GM19025 (cell line): ENCODE results near the gene RGS10.
"Not testable (repeated sequence)": the region's sequence is repeated elsewhere in the genome, so short reads cannot be mapped to it uniquely, and the experiment has no call there.

Experiments
- ATAC-seq: cut with Tn5 transposase; IDR thresholded peaks from one replicate; pipeline ENCODE4 v1.9.1; 2021; ENCODE audit warnings: mild to moderate bottlenecking, low read depth, moderate library complexity; ENCODE audit not compliant: unreplicated experiment

RGS10 gene

GRCh38 chr10:119473771-119474170 is 68.7 kb downstream of the RGS10 start:
- no peak for ATAC-seq

DNA sequence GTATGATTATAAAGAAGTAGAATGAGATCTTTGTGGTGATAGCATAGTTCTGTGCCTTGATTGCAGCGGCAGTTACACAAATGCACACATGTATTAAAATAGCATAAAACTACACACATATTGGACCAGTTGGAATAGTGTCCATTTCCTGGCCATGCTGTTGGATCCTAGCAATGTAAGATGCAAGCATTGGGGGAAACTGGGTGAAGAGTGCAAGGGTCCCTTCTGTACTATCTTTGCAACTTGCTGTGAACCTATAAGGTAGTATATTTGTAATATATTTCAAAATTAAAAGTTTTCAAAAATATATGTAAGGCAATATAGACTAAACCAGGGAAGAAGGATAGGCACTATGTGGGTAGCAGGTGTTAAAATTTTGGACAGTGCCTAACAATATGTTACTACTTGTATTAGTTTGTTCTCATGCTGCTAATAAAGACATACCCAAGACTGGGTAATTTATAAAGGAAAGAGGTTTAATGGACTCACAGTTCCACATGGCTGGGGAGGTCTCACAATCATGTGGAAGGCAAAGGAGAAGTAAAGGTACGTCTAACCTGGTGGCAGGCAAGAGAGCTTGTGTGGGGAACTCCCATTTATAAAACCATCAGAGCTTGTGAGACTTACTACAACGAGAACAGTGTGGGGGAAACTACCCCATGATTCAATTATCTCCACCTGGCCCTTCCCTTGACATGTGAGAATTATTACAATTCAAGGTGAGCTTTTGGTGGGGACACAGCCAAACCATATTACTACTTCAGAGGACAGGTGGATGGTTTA is 71.4 kb downstream of the RGS10 start:
- ATAC-seq, result no peak

DNA sequence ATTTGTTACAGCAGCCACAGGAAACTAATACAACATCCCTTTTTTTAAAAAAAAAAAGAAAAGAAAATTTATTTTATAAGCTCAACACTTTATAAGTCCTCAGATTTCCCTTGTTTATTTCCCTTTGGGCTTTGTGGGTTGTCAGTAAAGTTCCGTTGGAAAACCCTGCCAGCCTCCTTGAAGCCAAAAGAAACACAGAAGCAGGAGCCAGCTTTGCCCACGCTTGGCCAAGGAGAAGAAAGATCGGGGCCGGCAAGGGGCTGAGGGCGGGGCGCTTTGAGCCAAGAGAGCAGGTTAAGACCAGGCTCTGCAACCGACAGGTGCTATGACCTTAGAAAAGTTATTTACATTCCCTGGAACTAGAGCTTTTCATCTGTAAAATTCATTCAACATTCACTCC is 72.7 kb downstream of the RGS10 start:
- ATAC-seq, result no peak

DNA sequence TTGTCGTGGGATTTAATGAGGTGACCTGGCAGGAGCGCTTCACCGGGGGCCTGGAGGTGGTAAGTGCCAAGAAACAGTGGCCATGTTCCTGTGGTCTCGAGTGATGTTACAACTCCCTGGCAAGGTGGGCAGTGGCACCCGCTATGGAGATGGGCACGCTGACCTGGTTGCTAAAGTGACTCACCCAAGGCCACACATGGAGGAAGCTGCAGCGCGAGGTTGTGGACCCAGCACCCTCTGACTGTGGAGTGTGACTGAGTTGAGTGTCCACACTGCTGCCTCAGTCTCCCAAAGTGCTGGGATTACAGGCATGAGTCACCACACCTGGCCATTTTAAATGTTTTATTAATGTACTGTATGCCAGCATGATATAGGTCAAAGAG is 73.2 kb downstream of the RGS10 start:
- no peak for ATAC-seq

DNA sequence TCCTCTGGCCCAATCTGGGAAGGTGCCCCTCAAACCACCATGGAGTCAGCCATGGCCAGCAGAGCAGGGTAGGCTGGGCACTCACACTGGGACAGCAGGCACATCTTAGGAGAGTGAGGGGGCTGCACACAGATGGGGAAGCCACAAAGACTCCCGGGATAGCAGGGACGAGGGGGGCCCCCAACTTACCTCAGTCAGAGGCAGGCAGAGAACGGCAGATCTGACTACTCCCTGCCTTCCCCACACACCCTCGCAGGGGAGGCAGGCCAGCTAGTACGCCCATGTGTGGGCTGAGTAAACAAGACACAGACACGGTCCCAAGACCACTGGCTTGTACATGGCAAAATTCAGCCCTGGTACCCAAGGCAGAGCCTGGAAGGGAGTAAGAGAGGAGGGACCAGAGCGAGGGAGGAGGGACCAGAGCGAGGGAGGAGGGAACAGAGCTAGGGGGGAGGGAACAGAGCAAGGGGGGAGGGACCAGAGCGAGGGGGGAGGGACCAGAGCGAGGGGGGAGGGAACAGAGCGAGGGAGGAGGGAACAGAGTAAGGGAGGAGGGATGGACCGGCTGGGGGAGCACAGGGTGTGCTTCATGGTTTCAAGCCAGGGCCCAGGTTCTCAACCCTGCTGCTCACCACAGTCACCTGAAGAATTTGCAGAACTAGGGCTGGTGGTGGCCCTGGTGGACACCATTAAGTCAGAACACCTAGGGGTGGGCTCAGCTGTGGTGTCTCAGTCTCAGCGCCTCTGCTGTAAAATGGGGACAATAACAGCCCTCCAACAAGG is 73.8 kb downstream of the RGS10 start:
- ATAC-seq, result no peak

DNA sequence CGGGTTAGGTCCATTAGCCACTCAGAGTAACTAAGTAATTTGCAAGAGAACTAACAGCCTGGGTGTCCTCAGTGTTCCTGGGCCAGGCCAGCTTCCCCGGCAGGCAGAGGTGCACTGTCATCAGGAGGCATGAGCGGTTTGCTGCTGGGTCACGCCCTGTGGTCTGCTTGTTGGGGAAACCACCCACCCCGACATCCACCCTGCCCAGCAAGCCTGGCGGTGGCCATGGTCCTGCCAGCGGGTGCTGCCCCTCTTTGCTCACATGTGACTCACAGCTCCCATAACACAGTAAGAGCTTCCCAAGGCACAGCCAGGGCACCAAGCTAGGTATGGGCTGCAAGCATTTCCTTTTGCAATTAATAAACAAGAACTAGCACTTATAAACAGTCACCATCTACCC is 75.9 kb downstream of the RGS10 start:
- ATAC-seq, result no peak

DNA sequence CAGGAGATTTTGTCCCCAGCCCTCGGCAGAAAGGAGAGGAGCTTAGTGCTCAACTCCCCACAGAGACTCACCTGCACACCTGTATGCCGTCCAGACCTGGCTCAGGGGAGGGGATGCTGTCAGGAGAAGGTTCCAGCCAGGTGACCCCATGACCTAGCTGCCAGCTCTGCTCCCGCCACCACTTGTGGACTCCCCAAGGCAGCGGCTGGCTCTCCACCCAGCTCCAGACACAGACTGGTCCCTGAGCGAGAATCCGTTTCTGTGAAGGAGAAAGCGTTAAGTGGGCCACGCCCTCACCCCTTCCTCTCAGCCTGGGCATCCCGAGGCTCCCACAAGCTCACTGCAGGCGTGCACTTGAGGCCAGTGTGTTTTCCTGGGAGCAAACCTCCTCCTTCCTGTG is 76.4 kb downstream of the RGS10 start:
- ATAC-seq, result no peak

GRCh38 chr10:119465085-119465484 is 77.4 kb downstream of the RGS10 start:
- no peak for ATAC-seq

DNA sequence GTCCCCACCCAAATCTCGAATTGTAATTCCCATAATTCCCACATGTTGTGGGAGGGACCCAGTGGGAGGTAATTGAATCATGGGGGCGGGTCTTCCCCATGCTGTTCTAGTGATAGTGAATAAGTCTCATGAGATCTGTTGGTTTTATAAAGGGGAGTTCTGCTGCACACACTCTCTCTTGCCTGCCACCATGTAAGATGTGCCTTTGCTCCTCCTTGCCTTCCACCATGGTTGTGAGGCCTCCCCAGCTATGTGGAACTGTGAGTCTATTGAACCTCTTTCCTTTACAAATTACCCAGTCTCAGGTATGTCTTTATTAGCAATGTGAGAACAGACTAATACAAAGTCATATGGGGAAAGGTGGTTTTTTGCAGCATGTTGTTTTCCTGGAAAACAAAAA is 79.3 kb downstream of the RGS10 start:
- not testable (repeated sequence) for ATAC-seq

- ATAC-seq, result no peak
Observed at GRCh38 chr10:119462773-119463172, 79.7 kb downstream of the RGS10 start.

GRCh38 chr10:119461923-119462322 is 80.6 kb downstream of the RGS10 start:
- ATAC-seq, result peak; percentile 60

DNA sequence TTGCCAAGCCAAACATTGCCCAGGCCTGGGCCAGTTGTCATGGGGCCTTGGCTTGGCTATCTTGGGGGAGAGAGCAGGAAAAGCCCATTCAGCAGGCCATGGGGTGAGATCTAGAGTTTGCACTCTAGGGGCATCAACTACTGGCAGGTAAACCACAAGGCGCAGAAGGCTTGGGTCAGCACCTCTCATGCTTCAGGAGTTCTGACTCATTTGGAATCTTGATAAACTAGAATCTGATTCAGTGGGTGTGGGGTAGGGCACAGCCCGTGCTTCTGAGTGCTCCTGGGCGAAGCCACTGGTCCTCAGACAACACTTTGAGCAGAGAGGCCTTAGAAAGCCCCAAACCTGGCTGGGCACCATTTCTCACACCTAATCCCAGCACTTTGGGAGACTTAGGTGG is 81.1 kb downstream of the RGS10 start:
- ATAC-seq, result no peak

DNA sequence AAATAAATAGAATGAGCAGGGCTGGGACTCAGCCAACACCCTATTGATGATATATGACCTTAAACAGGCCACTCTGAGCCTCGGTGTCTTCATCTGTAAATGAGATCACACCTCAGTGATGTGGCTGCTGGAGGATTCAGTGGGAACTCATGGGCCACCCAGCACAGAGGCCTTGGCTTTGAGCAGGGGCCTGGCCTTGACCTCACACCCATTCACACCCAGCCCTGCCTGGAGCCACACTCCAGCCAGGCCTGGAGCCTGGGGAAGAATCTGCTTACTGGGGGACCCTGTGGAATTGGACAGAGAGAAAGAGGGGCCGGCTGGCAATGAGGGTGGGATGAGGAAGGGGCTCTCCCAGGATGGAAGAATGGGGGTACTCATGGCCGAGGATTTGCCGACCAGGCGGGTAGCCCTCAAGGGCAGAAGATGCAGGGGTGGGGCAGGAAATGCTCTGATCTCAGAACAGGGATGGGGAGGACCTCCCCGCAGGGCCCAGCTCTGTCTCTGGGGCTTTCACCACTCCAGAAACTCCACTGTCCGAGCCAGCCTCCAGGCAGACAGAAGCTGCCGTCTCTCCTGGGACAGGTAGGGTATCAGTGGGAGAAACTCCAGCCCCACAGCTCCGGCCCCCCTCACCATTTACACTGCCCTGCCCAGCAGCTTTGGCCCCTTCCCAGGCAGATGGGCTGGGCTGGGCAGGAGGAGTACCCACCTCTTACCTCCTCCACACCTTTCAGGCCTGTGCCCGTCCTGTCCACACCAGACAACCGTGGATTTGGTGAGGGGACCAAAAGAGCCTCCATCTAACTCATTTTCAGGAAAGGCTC is 81.9 kb downstream of the RGS10 start:
- no peak for ATAC-seq

DNA sequence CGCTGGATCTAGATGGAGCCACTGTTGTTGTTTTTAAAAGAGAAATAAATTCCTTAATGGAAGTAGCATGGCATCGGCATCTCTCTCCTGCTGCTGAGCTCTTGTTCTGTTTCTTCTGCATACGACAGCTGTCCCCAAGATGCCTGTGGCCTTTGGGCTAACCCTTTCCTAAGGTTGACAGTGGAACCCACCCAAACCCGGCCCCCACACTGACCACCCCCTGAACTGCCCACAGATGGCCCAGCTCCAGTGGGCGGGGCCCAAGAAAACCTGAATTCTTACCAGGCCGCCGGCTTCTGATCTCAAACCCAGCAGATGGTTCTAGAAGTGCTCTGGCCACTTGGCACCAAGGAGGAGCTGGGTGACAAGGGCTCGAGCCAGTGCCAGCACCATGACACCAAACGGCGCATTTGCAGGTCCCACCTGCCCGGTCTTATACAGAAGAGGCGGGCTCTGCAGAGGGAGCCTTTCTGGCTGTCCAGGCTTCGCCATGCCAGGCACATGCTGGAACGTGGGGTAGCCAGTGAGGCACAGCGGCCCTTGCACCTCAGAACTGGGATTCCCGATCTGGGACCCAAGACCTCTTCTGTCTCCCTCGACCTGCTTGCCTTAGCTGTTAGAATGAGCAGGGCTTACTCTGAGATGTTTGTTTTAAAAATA is 82.7 kb downstream of the RGS10 start:
- ATAC-seq, result no peak

GRCh38 chr10:119457966-119458766 is 84.4 kb downstream of the RGS10 start:
- no peak for ATAC-seq

DNA sequence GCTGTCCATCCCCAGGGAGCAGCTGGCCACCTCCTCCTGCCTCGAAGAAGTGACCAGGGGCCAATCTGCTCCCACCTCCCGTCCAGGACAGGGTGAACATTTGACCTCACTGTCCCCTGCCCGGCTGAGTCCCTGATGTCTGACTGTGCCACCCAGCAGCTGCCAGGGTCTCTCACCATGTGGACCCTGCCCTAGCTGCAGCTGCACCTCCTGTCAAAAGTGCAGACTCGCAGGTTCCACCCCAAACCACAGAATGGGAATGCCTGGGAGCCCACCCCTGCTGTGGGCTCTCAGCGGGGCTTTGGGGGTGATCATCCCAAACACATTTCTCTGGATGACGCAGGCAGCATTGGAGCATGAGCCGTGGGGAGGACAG is 86.1 kb downstream of the RGS10 start:
- no peak for ATAC-seq

DNA sequence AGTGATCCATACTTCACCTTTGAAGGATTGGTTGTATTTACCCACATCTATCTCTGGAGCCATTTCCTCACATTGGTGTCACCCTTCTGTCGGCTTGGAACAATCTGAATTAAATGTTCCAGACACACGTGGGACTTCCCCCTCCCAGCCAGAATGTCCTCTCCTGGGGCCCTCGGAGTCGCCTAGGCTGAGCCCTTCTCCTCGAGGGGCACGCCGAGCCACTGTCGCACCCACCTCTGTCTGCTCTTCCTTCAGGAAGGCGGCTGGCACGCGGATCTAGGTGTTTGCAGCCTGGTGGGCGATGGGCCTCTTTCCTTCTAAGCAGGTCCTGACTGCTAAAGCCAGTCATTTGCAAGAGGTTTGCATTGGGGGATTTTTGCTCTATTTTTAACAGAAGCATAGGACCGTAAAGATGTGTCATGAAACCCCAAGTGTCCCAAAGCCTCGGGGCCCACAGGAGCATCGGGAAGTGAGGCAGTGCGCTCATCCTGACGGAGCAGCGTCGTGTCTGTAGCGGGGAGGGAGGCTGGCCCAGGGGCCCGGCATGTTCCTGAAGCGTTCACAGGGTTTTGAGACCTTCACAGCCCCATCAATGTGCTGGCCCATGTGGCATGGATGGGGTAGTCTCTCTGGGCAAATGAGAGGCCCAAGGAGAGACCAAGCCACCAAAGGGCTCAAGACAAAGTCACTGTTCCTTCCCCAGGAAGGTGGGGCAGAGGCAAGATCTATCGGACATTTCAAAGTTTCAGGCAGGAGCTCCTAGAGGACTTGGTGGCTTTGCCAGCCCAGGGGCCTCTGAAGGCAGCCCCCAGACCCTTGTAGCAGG is 86.7 kb downstream of the RGS10 start:
- no peak for ATAC-seq

DNA sequence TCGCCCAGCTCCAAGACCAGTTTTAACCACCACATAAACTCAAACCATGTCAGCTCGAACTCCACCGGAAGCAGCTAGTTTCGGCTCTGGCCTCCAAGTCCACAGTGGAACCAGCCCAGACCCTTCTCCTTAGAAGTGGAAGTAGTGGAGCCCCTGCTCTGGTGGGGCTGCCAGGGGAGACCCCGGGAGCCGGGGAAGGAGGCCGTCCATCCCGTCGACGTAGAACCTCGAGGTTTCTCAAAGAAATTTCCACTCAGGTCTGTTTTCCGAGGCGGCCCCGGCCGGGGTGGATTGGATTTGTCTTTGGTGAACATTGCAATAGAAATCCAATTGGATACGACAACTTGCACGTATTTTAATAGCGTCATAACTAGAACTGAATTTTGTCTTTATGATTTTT is 87.5 kb downstream of the RGS10 start:
- ATAC-seq, result no peak

DNA sequence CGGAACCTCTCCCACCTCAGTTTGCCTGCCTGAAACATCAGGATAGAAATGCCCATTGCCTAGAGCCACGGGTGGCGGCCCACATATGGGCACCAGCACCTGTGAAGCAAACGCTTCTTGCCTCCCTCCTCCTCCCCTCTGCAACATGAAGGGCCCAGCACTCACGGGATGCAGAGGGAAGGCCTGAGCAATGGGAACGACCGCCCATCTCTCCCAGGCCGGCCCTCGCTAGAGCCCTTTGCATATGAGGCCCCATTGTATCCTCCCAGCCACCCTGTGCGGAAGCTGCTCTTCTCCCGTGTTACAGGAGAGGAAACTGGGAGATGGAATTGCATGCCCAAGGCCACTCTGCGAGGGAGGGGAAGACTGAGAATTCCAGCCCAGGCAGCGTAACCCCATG is 88.2 kb downstream of the RGS10 start:
- ATAC-seq, result no peak
